Omental fat pad (tissue), 4 donors: ENCODE measurements around the gene NDUFB4. TPM values are rescaled to one million over a fixed set of nuclear protein-coding genes. Genes with fewer than 3 reads are reported as not detected.
"Not testable (repeated sequence)": the region's sequence is repeated elsewhere in the genome, so short reads cannot be mapped to it uniquely, and the experiment has no call there.

Experiments
- ATAC-seq: fragments of 150-250 bp; one replicate; pipeline ENCODE4 v1.9.1; 2016; ENCODE audit warnings: mild to moderate bottlenecking, moderate library complexity; ENCODE audit not compliant: low FRiP score
- DNase-seq: peaks from one replicate; pipeline ENCODE4 v3.0.0-alpha.2; 2019; ENCODE audit warnings: low spot score
- total RNA-seq, 4 donors: library from RNA; depleted of rRNA; stranded (reverse); fragments of >200 nt; gene quantifications; one replicate each; pipeline ENCODE4 v1.1.0, GENCODE V29; 2016
- TF ChIP-seq, protein P1 (sequence below), 3 donors: fragments of 450-650 bp; IDR thresholded peaks; one replicate each; pipeline ENCODE4 v1.5.1; 2016 to 2017; ENCODE audit warnings: antibody characterized with exemption in 3 of 3, mild to moderate bottlenecking in 3 of 3, moderate library complexity in 2 of 3

The NDUFB4 gene
- total RNA-seq, 4 donors from 2014 or later: 54.9 to 109 (median 74.1) TPM

DNA sequence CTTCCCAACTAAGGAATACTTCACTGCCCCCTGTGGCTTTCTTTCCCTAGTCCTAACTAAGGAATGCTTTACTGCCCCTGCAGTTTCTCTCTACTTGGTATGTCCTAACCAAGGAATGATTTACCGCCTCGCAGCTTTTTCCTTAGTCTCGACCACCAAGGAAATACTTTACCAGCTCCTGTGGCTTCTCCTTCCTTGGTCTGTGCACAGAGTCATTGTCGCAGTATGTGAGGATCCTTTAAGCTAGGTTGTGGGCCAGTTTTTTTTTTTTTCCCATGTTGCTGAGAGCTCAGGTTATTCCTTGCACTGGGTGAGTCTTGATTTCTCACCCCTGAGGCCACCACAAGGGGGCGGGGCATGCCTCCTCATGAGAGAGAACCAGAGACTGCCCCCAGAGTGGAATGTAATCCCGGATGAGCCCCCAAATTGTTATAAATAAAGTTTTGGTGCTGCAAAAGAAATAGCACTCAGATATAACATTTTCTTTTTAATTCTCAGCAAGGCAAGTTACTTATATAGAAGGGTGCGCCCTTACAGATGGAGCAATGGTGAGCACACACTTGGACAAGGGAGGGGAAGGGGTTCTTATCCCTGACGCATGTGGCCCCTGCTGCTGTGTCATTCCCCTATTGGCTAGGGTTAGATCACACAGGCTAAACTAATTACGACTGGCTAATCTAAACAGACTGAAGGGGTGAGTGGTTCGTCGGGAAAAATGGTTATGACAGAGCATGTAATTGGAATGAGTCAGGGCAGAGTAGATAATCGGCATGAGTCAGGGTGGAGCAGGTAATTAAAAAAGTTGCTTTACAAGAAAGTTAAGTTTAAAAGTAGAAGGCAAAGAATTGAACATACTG is 27.0 kb downstream of the NDUFB4 start:
- ATAC-seq (no peak), DNase-seq (no peak)
- TF ChIP-seq, protein P1, sequence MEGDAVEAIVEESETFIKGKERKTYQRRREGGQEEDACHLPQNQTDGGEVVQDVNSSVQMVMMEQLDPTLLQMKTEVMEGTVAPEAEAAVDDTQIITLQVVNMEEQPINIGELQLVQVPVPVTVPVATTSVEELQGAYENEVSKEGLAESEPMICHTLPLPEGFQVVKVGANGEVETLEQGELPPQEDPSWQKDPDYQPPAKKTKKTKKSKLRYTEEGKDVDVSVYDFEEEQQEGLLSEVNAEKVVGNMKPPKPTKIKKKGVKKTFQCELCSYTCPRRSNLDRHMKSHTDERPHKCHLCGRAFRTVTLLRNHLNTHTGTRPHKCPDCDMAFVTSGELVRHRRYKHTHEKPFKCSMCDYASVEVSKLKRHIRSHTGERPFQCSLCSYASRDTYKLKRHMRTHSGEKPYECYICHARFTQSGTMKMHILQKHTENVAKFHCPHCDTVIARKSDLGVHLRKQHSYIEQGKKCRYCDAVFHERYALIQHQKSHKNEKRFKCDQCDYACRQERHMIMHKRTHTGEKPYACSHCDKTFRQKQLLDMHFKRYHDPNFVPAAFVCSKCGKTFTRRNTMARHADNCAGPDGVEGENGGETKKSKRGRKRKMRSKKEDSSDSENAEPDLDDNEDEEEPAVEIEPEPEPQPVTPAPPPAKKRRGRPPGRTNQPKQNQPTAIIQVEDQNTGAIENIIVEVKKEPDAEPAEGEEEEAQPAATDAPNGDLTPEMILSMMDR (IDR thresholded peaks at IDR 0.05): no peak

DNA sequence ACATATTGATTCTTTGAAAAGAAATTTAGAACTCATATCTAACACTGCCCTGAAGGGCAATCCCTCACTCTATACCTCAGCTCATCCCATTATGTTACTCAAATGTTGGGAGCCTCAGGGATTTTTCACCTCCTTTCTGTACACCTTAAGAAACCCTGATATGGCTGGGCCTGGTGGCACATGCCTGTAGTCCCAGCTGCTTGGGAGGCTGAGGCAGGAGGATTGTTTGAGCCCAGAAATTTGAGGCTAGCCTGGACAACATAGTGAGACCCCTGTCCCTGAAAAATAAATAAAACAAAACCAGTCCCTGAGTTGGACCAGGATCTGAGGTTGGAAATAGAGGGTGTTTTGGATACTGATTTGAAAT is 27.6 kb downstream of the NDUFB4 start:
- TF ChIP-seq, protein P1 (IDR thresholded peaks at IDR 0.05): no peak
- DNase-seq (no peak), ATAC-seq (no peak)

- TF ChIP-seq, protein P1 (IDR thresholded peaks at IDR 0.05): no peak
- no peak for ATAC-seq
- no peak for DNase-seq
Measured at GRCh38 chr3:120625159-120625586, 29.0 kb downstream of the NDUFB4 start.

- ATAC-seq (no peak), DNase-seq (no peak)
- TF ChIP-seq, protein P1 (IDR thresholded peaks at IDR 0.05): no peak
Measured at GRCh38 chr3:120634539-120634938, 38.4 kb downstream of the NDUFB4 start.

GRCh38 chr3:120636795-120637401 is 40.8 kb downstream of the NDUFB4 start:
- ATAC-seq (no peak), DNase-seq (no peak)
- TF ChIP-seq, protein P1 (IDR thresholded peaks at IDR 0.05): no peak

GRCh38 chr3:120637851-120638559 is 41.9 kb downstream of the NDUFB4 start:
- ATAC-seq (no peak), DNase-seq (no peak)
- TF ChIP-seq, protein P1 (IDR thresholded peaks at IDR 0.05): no peak

DNA sequence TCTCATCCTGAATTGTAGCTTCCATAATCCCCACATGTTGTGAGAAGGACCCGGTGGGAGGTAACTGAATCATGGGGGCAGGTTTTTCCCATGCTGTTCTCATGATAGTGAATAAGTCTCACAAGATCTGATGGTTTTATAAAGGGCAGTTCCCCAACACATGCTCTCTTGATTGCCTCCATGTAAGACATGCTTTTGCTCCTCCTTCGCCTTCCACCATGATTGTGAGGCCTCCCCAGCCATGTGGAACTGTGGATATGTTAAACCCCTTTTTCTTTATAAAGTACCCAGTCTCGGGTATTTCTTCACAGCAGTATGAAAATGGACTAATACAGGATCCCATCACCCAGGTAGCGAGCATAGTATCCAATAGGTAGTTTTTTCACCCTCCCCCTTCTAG is 42.7 kb downstream of the NDUFB4 start:
- DNase-seq, ATAC-seq: not testable (repeated sequence)
